ENCODE data around the gene UGDH. TPM values are rescaled to one million over a fixed set of nuclear protein-coding genes. Genes with fewer than 3 reads are reported as not detected.

UGDH gene
- polyA plus RNA-seq, 2 of the 4 experiments (the other 2 are of a cell fraction) = 610 to 691 TPM

DNA sequence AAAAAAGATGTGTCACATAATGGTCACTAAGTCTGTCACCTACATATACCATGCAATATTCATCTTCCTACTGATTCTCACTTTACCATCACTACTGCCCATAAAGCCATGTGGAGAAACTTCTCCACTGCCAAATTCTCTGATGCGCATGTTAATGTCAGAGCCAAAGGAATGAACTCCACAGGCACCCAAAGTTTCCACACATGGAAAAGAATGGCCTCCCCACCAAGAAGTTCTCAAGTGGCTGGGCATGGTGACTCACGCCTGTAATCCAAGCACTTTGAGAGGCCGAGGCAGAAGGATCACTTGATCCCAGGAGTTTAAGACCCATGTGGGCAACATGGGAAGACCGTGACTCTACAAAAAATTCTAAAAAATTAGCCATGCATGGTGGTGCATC, 43.8 kb upstream of the UGDH start:
- DNase-seq (ENCODE audit: low read depth in 1 of 2, low spot score in 1 of 2) (no peak), ATAC-seq (no peak), FAIRE-seq (no peak)
- no peaks in the 10 kb centered on the region for H3K9me3 ChIP-seq
- no peak overlapping the region for H3K27ac ChIP-seq
- WGBS (ENCODE audit: missing lambda C conversion rate) = 95% methylated on average over 4 of the region's 4 CpGs
- peaks cover 19% of the 10 kb centered on the region for H3K4me1 ChIP-seq
- H3K4me2 ChIP-seq = no peak overlapping the region
- no peak for TF ChIP-seq JUNB (IDR thresholded peaks at IDR 0.05)
- TF ChIP-seq MYC (IDR thresholded peaks at IDR 0.05; ENCODE audit: borderline replicate concordance, low read length) = no peak
- TF ChIP-seq HMGXB4 (CRISPR knock-in tag; IDR thresholded peaks at IDR 0.05; ENCODE audit: borderline replicate concordance) = no peak
- TF ChIP-seq MAZ (IDR thresholded peaks at IDR 0.05; ENCODE audit: borderline replicate concordance, low read depth, low read length) = no peak
- no peak for TF ChIP-seq ELK1 (IDR thresholded peaks at IDR 0.05; ENCODE audit: low read depth, low read length)
- TF ChIP-seq, protein P1, sequence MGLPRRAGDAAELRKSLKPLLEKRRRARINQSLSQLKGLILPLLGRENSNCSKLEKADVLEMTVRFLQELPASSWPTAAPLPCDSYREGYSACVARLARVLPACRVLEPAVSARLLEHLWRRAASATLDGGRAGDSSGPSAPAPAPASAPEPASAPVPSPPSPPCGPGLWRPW (IDR thresholded peaks at IDR 0.05) = no peak
- TF ChIP-seq HOXA7 (CRISPR knock-in tag; IDR thresholded peaks at IDR 0.05) = no peak
- TF ChIP-seq RARB (CRISPR knock-in tag; IDR thresholded peaks at IDR 0.05) = no peak
- TF ChIP-seq RCOR1 (IDR thresholded peaks at IDR 0.05; ENCODE audit: low read depth, low read length) = no peak
- TF ChIP-seq CHD2 (IDR thresholded peaks at IDR 0.05; ENCODE audit: low read length, partially characterized antibody) = no peak
- TF ChIP-seq CHD4 (IDR thresholded peaks at IDR 0.05; ENCODE audit: borderline replicate concordance) = no peak
- TF ChIP-seq ZC3H11A (IDR thresholded peaks at IDR 0.05) = no peak
- TF ChIP-seq BCL3 (IDR thresholded peaks at IDR 0.05) = no peak
- no peak for TF ChIP-seq MAFK (IDR thresholded peaks at IDR 0.05; ENCODE audit: partially characterized antibody)
- no peak overlapping the region for H3K4me3 ChIP-seq
- ChIA-PET POLR2A (no interaction called here), CTCF (no interaction called here)

GRCh38 chr4:39569209-39569608, 42.0 kb upstream of the UGDH start:
- DNase-seq (ENCODE audit: low read depth in 1 of 2, low spot score in 1 of 2) = no peak
- H3K4me2 ChIP-seq = peak overlapping the region; percentile 40
- CTCF ChIA-PET = interaction anchor here (0.6 to 1.6 kb wide), 2 partner anchors 71 to 100 kb away, joined by 3 to 5 read pairs; no protein-coding TSS in a partner anchor
- 91% methylated on average over 4 of the region's 4 CpGs for WGBS (ENCODE audit: missing lambda C conversion rate)
- H3K4me1 ChIP-seq = peaks cover 14% of the 10 kb centered on the region
- POLR2A ChIA-PET = interaction anchor here (0.6 to 1.1 kb wide), 4 partner anchors 10 to 42 kb away, joined by 3 to 5 read pairs (median 4); partner anchors contain the start of gene UGDH
- no peak for ATAC-seq
- no peak overlapping the region for H3K4me3 ChIP-seq
- H3K27ac ChIP-seq = peak overlapping the region in 1 of 2 experiments; percentile 52; a peak in 3 of 6 replicates
- H3K9me3 ChIP-seq = no peaks in the 10 kb centered on the region; the same call in 2 of the 3 replicates
- TF ChIP-seq HOXA7 (CRISPR knock-in tag; IDR thresholded peaks at IDR 0.05) (no peak), FOXS1 (CRISPR knock-in tag; IDR thresholded peaks at IDR 0.05) (no peak), E2F6 (IDR thresholded peaks at IDR 0.05; ENCODE audit: borderline replicate concordance, low read depth) (no peak), RFX5 (IDR thresholded peaks at IDR 0.05) (no peak), FOSL2 (IDR thresholded peaks at IDR 0.05) (no peak), FOSL2 (CRISPR knock-in tag; IDR thresholded peaks at IDR 0.05) (no peak), HDAC2 (IDR thresholded peaks at IDR 0.05) (no peak), BCL3 (IDR thresholded peaks at IDR 0.05) (no peak), CHD4 (IDR thresholded peaks at IDR 0.05; ENCODE audit: borderline replicate concordance) (no peak), TFCP2L1 (CRISPR knock-in tag; IDR thresholded peaks at IDR 0.05) (no peak)
- FAIRE-seq = no peak
